ENCODE measurements around the gene CMPK2. TPM values are rescaled to one million over a fixed set of nuclear protein-coding genes. Genes with fewer than 3 reads are reported as not detected.

CMPK2 gene
- polyA plus RNA-seq, 3 donors from 2014 or later: 5.2 to 10.9 (median 8.0) TPM

- Mint-ChIP-seq H3K9me3 (peaks cover 2 to 19% (median 12%) of the 10 kb centered on the region in 6 donors), H3K36me3 (peaks cover 8 to 24% (median 12%) of the 10 kb centered on the region in 3 donors), H3K4me1 (peaks cover 9 to 11% of the 10 kb centered on the region in 2 donors), H3K27ac (no peak overlapping the region), H3K4me3 (no peak overlapping the region), H3K27me3 (ENCODE audit: low read depth in 3 of 3) (peaks cover 0 to under 1% (median 0%) of the 10 kb centered on the region in 3 donors)
- DNase-seq: no peak
These were observed 38.0 kb downstream of the CMPK2 start for GRCh38 chr2:6827566-6828298.

- DNase-seq: peak; percentile 35 to 48 (median 44)
- Mint-ChIP-seq H3K27ac (no peak overlapping the region), H3K27me3 (ENCODE audit: low read depth in 3 of 3) (no peaks in the 10 kb centered on the region), H3K9me3 (peaks cover 2 to 15% (median 9%) of the 10 kb centered on the region in 6 donors), H3K36me3 (peaks cover 8 to 20% (median 12%) of the 10 kb centered on the region in 3 donors), H3K4me3 (no peak overlapping the region), H3K4me1 (peaks cover 7% of the 10 kb centered on the region in 2 donors)
These were observed 39.4 kb downstream of the CMPK2 start for GRCh38 chr2:6826081-6826913.

DNA sequence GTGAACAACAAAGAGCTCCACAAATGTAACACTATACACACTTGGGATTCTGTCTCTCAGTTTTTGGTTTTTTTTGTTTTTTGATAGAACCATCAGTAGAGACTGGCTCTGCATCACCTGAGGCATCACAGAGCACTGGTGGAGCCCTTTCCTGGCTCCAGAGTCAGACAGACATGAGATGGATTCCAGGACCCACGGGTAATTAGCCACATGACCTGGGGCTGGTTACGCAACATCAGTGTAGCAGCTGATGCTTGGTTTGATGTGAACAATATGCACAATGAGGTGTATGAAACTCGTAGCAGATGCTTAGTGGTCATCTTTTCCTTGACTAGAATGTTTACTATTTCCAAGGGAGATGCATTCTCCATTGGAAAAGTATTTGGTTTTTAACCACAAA is 40.7 kb downstream of the CMPK2 start:
- Mint-ChIP-seq H3K4me3 (no peak overlapping the region), H3K36me3 (peaks cover 0 to 7% (median under 1%) of the 10 kb centered on the region in 3 donors), H3K27me3 (ENCODE audit: low read depth in 3 of 3) (no peaks in the 10 kb centered on the region), H3K4me1 (peaks cover 7% of the 10 kb centered on the region in 2 donors), H3K9me3 (peaks cover 0 to 2% (median under 1%) of the 10 kb centered on the region in 6 donors), H3K27ac (no peak overlapping the region)
- no peak for DNase-seq

- H3K4me1 Mint-ChIP-seq: peaks cover 6 to 7% of the 10 kb centered on the region in 2 donors
- no peak overlapping the region for H3K27ac Mint-ChIP-seq
- peaks cover 0 to 2% (median 0%) of the 10 kb centered on the region in 6 donors for H3K9me3 Mint-ChIP-seq
These were observed 42.6 kb downstream of the CMPK2 start for GRCh38 chr2:6823111-6823510.

GRCh38 chr2:6822406-6822805 is 43.3 kb downstream of the CMPK2 start:
- no peak overlapping the region for H3K4me3 Mint-ChIP-seq
- H3K27me3 Mint-ChIP-seq (ENCODE audit: low read depth in 3 of 3): no peaks in the 10 kb centered on the region
- peaks cover 4 to 7% of the 10 kb centered on the region in 2 donors for H3K4me1 Mint-ChIP-seq
- DNase-seq: no peak
- H3K9me3 Mint-ChIP-seq: peaks cover 0 to 2% (median 0%) of the 10 kb centered on the region in 6 donors
- H3K36me3 Mint-ChIP-seq: no peaks in the 10 kb centered on the region
- no peak overlapping the region for H3K27ac Mint-ChIP-seq

More at GRCh38 chr2:6823111-6823510, 42.6 kb downstream of the CMPK2 start:
- Mint-ChIP-seq H3K36me3 (no peaks in the 10 kb centered on the region), H3K27me3 (ENCODE audit: low read depth in 3 of 3) (no peaks in the 10 kb centered on the region), H3K4me3 (no peak overlapping the region)
- DNase-seq: no peak

GRCh38 chr2:6820903-6821584 is 44.7 kb downstream of the CMPK2 start:
- peaks cover 0 to 2% (median 0%) of the 10 kb centered on the region in 3 donors for H3K27me3 Mint-ChIP-seq (ENCODE audit: low read depth in 3 of 3)
- H3K4me3 Mint-ChIP-seq: no peak overlapping the region
- H3K27ac Mint-ChIP-seq: no peak overlapping the region
- H3K4me1 Mint-ChIP-seq: no peaks in the 10 kb centered on the region
- H3K9me3 Mint-ChIP-seq: peaks cover 0 to 2% (median 0%) of the 10 kb centered on the region in 6 donors
- no peaks in the 10 kb centered on the region for H3K36me3 Mint-ChIP-seq
- no peak for DNase-seq

DNA sequence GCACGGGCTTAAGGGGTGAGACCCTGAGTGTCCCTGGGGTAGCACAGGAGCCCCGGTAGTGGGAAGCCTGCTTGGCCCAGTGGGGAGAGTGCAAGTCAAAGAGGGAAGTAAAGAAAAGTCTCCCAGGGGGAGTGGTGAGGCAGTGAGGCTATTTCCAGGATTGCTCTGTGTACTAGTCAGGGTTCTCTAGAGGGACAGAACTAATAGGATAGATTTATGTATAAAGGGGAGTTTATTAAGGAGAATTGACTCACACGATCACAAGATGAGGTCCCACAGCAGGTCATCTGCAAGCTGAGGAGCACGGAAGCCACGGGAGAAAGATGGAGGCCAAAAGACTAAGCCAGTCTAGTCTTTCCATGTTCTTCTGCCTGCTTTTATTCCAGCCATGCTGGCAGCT is 45.5 kb downstream of the CMPK2 start:
- H3K36me3 Mint-ChIP-seq: no peaks in the 10 kb centered on the region
- no peak for DNase-seq
- peaks cover 0 to 2% (median 0%) of the 10 kb centered on the region in 6 donors for H3K9me3 Mint-ChIP-seq
- H3K27me3 Mint-ChIP-seq (ENCODE audit: low read depth in 3 of 3): peaks cover 0 to 2% (median 0%) of the 10 kb centered on the region in 3 donors
- H3K4me3 Mint-ChIP-seq: no peak overlapping the region
- no peaks in the 10 kb centered on the region for H3K4me1 Mint-ChIP-seq
- peak overlapping the region in 1 of 6 donors; percentile 59 for H3K27ac Mint-ChIP-seq

DNA sequence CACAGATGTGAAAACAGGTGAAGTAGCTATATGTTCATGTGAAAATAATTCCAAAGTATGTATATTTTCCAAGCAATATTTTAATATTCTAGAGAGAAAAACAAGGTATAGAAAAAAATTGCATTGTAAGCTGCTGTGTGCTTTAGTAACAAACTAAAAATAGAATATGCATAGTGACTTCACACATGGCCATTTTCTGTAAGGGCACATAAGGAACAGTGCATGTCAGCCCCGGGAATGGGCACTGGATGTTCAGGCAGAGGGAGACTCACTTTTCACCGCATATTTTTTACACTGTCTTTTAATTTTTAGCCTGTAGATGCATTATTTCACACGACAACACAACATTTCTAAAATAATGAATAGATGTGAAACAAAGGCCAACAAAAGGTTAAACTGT is 46.0 kb downstream of the CMPK2 start:
- H3K36me3 Mint-ChIP-seq: no peaks in the 10 kb centered on the region
- no peak overlapping the region for H3K4me3 Mint-ChIP-seq
- H3K4me1 Mint-ChIP-seq: no peaks in the 10 kb centered on the region
- peaks cover 0 to 2% (median 0%) of the 10 kb centered on the region in 6 donors for H3K9me3 Mint-ChIP-seq
- no peak overlapping the region for H3K27ac Mint-ChIP-seq
- H3K27me3 Mint-ChIP-seq (ENCODE audit: low read depth in 3 of 3): peaks cover 0 to 2% (median 0%) of the 10 kb centered on the region in 3 donors
- no peak for DNase-seq

- DNase-seq: no peak
- H3K27ac Mint-ChIP-seq: no peak overlapping the region
- H3K4me3 Mint-ChIP-seq: no peak overlapping the region
- peaks cover 0 to 2% (median 0%) of the 10 kb centered on the region in 6 donors for H3K9me3 Mint-ChIP-seq
- H3K36me3 Mint-ChIP-seq: no peaks in the 10 kb centered on the region
- H3K27me3 Mint-ChIP-seq (ENCODE audit: low read depth in 3 of 3): peaks cover 0 to 3% (median 2%) of the 10 kb centered on the region in 3 donors
- H3K4me1 Mint-ChIP-seq: no peaks in the 10 kb centered on the region
These were observed 47.7 kb downstream of the CMPK2 start for GRCh38 chr2:6818012-6818411.

GRCh38 chr2:6814869-6815268 is 50.8 kb downstream of the CMPK2 start:
- no peak for DNase-seq
- no peaks in the 10 kb centered on the region for H3K4me1 Mint-ChIP-seq
- no peaks in the 10 kb centered on the region for H3K36me3 Mint-ChIP-seq
- H3K9me3 Mint-ChIP-seq: no peaks in the 10 kb centered on the region
- H3K27ac Mint-ChIP-seq: no peak overlapping the region
- H3K4me3 Mint-ChIP-seq: no peak overlapping the region
- peaks cover 2 to 6% (median 3%) of the 10 kb centered on the region in 3 donors for H3K27me3 Mint-ChIP-seq (ENCODE audit: low read depth in 3 of 3)

GRCh38 chr2:6814312-6814711 is 51.4 kb downstream of the CMPK2 start:
- no peak for DNase-seq
- Mint-ChIP-seq H3K4me1 (no peaks in the 10 kb centered on the region), H3K27ac (no peak overlapping the region), H3K36me3 (no peaks in the 10 kb centered on the region), H3K27me3 (ENCODE audit: low read depth in 3 of 3) (peaks cover 2 to 6% (median 3%) of the 10 kb centered on the region in 3 donors), H3K4me3 (no peak overlapping the region), H3K9me3 (no peaks in the 10 kb centered on the region)

DNA sequence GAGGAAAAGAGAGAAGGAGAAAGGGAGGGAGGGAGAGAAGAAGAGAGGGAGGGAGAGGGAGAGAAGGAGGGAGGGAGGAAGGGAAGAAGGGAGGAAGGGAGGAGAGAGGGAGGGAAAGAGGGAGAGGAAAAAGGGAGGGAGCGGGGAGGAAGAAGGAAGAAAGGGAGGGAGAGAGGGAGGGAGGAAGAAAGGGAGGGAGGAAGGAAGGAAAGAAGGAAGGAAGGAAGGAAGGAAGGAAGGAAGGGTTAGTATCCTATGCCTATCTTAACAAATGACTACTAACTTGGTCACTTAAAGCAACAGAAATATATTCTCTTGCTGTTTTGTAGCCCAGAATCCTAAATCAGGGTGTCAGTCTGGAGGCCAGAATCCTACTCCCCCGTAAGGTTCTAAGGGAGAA is 52.1 kb downstream of the CMPK2 start:
- Mint-ChIP-seq H3K36me3 (no peaks in the 10 kb centered on the region), H3K4me1 (no peaks in the 10 kb centered on the region), H3K4me3 (no peak overlapping the region), H3K27me3 (ENCODE audit: low read depth in 3 of 3) (peaks cover 2 to 9% (median 5%) of the 10 kb centered on the region in 3 donors), H3K9me3 (no peaks in the 10 kb centered on the region), H3K27ac (no peak overlapping the region)
- DNase-seq: no peak

DNA sequence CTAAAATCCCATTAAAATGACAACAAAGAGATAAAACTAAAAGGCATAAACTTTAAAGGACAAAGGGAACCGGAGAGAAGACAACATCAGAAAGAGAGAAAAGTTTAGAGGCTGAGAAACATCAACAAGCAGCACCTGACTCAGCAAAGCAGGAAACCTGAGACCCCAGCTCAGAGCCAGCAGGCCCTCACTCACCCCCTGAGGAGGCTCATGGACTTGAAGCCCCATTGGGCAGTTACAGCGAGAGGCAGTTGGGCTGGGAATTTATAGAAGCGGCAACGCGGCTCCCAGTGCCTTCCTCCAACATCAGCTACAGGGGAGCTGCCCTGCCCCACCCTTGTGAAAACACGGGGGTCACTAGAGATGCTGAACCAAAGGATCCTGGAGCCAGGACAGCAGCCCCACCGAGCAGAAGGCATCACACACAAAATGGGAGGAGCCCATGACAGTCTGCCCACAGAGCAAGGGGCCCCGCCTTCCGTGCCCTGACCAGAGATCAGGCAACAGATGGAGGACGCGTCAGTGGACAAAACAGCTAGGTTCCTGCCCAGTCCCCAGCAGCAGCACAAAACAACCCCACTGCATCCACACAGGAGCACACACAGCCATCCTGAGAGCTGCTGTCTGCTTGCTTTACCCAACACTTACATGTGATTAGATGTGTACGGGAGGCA is 52.7 kb downstream of the CMPK2 start:
- no peak overlapping the region for H3K27ac Mint-ChIP-seq
- no peaks in the 10 kb centered on the region for H3K4me1 Mint-ChIP-seq
- no peaks in the 10 kb centered on the region for H3K9me3 Mint-ChIP-seq
- no peak for DNase-seq
- H3K27me3 Mint-ChIP-seq (ENCODE audit: low read depth in 3 of 3): peaks cover 2 to 9% (median 5%) of the 10 kb centered on the region in 3 donors
- no peaks in the 10 kb centered on the region for H3K36me3 Mint-ChIP-seq
- no peak overlapping the region for H3K4me3 Mint-ChIP-seq
